ENCODE measurements around the gene ERFE.

Gene ERFE

GRCh38 chr2:238139196-238140039 is 19.4 kb upstream of the ERFE start:
- peak; percentile 18 to 32 for DNase-seq (ENCODE audit: low read depth in 2 of 2)

- DNase-seq (ENCODE audit: low read depth in 2 of 2) = no peak
These were observed 18.7 kb upstream of the ERFE start for GRCh38 chr2:238140040-238140439.

GRCh38 chr2:238140721-238141540 is 17.8 kb upstream of the ERFE start:
- DNase-seq (ENCODE audit: low read depth in 2 of 2) = no peak

DNA sequence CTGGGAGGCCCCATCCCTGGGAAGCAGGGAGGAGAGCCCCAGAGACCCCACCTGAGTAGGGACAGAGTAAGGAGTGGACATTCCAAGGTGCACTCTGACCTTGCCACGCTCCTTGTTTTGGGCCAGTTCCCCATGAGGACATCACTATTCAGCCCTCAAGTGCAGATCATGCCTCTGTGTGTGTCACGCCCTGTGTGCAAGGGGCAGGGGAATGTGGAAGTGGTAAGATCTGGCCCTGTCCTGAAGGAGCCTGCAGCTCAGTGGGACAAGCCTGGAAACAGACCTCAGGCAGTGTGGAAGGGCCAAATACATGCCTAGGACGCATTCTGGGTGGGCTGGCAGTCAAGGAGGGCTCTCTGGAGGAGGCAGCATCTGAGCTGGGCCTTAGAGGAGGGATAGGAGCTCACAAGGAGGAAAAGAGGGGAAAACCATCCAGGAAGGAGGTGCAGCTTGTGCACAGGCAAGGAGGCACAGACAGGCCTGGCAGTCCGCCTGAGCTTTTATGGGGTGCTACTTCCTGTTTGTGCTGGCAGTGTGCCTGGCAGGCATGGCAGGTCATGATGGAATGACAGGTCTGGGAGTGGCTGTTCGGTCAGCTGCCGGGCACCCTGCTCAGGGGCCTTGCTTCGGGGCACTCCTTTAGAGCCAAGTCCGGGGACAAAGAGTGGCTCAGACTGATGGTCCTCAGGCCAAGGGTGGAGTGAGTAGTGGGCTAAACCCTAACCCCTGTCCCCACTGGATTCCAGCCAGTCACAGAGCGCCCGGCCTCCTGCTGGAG is 17.0 kb upstream of the ERFE start:
- DNase-seq (ENCODE audit: low read depth in 2 of 2) = no peak

DNA sequence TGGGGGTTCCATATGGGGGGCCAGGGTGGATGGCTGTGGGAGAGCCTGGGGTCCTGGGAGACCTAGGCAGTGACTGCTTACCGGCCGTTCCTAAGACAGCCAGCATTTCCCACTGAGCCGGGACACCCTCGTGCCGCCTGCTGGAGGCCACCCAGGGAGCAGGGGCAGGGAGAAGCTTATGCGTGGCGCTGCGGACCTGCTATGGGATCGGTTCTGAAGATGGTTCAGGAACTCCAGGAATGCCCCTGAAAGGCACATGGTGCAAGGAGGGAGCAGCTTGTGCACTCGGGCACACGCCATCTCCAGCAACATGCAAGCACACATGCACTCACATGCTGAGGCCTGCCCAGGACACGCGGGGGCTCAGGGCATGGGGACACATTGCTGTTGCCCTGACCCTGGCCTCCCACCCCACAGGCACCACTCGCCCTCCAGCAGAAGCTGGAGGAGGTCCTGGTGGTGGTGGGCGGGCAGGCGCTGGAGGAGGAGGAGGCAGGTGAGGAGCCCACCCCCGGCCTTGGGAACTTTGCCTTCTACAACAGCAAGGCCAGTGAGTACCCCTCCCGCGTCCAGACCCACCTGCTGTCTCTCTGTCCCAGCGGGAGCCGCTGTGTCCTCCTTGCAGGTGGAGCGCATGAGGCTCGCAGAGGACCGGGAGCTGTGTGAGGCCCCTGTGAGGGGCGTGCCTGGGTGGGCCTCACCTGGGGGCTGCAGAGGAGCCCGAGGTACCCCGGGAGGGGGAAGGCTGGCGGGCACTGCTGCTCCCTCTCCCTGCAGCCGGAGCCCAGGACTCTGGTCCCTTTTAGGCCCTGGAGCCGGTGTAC is 16.2 kb upstream of the ERFE start:
- no peak for DNase-seq (ENCODE audit: low read depth in 2 of 2)

- no peak for DNase-seq (ENCODE audit: low read depth in 2 of 2)
These were observed 15.4 kb upstream of the ERFE start for GRCh38 chr2:238143239-238143951.

DNA sequence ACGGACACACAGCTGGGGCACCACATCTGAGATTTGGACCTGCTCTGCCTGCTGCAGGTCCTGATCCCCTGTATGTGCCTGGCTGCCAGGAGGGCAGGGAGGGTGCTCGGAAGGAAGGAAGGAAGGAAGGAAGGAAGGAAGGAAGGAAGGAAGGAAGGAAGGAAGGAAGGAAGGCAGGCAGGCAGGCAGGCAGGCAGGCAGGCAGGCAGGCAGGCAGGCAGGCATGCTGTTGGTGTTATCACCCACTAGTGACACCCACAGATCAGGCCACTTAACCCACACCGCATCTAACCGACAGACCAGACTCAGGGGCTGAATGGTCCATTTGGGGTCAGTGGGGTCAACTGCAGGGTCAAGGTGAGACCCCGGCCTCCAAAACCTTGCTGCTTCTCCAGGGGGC is 14.5 kb upstream of the ERFE start:
- DNase-seq (ENCODE audit: low read depth in 2 of 2) = no peak

GRCh38 chr2:238145046-238145445 is 13.7 kb upstream of the ERFE start:
- DNase-seq (ENCODE audit: low read depth in 2 of 2) = no peak

GRCh38 chr2:238145851-238146250 is 12.9 kb upstream of the ERFE start:
- no peak for DNase-seq (ENCODE audit: low read depth in 2 of 2)

- DNase-seq (ENCODE audit: low read depth in 2 of 2) = no peak
These were observed 11.8 kb upstream of the ERFE start for GRCh38 chr2:238146884-238147544.

GRCh38 chr2:238148981-238149380 is 9.8 kb upstream of the ERFE start:
- no peak for DNase-seq (ENCODE audit: low read depth in 2 of 2)

- no peak for DNase-seq (ENCODE audit: low read depth in 2 of 2)
These were observed 8.8 kb upstream of the ERFE start for GRCh38 chr2:238149841-238150572.

DNA sequence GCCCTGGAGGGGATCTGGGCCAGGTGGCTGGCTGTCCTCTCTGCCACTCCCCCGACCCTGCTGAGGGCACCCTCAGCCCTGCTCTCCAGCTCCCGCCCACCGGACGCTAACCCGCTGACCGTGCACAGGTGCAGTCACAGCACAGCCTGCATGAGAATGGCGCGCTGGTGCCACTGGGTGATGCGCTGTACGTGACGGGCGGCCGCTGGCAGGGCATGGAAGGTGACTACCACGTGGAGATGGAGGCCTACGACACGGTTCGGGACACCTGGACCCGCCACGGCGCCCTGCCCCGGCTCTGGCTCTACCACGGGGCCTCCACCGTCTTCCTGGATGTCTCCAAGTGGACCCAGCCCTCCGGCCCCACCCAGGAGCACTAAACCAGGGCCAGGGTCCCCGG is 8.1 kb upstream of the ERFE start:
- DNase-seq (ENCODE audit: low read depth in 2 of 2) = no peak

DNA sequence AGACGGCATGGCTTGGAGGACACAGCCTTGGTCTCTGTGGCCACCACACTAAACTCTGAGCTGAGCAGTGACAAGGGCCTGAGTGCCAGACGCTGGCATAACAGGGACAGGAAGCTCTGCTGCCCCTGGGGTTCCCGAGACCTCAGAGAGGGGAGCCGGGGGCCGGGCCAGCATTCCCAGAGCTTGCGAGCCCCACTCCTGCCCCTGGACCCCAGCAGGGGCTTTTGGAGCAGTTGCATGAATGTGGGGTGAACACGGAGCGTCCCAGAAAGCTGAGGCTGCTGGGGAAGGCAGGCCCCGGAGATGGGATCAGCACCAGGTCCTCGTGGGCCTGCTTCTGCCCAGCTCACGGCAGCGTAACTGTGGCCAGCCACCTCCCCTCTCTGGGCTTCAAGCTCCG is 7.6 kb upstream of the ERFE start:
- no peak for DNase-seq (ENCODE audit: low read depth in 2 of 2)

- no peak for DNase-seq (ENCODE audit: low read depth in 2 of 2)
These were observed 7.0 kb upstream of the ERFE start for GRCh38 chr2:238151628-238152235.

DNA sequence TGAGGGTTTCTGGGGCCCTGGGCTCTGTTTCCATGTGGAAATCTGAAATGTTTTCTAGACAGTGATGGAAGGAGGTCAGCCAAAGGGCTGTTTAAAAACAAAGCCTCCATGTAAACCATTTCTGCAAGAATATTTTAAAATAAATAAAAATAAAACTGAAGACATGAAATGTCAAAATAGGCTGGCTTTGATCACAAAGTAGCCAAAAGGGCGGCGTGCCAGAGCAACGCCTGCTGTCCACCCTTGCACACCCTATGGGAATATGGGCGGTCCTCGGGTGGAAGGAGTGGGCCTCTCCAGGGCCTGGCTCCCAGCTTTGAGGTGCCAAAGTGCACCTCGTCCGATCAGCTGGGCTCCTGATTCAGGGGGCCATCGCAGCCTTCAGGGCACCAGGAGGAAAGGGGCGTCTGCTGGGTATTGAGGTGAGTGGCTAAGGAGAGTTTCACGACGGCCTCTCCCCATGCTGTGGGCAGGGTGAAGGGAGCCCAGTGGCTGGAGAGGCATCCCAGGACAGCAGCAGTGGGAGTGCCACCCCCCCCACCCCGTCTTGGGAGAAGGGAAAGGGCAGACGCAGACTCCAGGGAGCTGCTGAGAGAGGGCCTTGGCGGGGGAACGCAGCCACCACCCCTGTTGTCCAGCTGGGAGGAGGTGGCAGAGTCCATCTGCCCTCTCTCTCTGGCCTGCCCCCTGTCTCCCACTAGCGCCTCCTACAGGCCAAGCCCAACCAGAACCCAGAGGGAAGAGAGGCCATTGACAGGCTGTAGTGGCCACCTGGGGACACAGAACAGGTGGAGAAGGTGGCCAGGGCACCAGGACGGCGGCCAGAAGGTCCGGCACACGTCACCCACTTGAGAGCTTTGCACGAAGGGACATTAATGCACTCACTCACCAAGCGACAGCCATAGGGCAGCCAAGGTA is 5.7 kb upstream of the ERFE start:
- no peak for DNase-seq (ENCODE audit: low read depth in 2 of 2)

DNA sequence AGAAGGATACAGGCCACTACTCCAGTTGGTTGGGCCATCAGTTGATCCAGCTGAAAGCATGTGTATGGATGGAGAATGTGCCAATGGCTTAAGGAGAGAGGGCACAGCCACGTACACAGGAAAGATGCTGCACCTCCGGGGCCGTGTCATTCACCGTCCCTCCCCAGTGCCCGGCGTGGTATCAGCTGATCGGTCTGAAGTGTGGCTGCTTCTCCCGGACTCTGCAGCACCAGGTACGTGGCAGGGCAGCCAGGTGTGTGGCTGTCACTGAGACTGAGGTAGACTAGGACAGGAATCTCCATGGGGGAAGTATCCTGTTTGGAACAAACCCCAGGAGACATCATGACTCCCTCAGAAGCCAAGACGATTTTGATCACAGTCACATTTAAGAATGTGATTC is 4.2 kb upstream of the ERFE start:
- no peak for DNase-seq (ENCODE audit: low read depth in 2 of 2)

Data from stimulated activated CD4-positive, alpha-beta T cell treated with anti-CD3 and anti-CD28 coated beads, Interleukin-1b, Interleukin-23, amount 100 ng/mL, for 4 hours (primary cell).